ENCODE results near the gene ASTN1. TPM values are rescaled to one million over a fixed set of nuclear protein-coding genes. Genes with fewer than 3 reads are reported as not detected.

ASTN1 gene
- total RNA-seq, 1 experiment from 2014 or later = not detected

DNA sequence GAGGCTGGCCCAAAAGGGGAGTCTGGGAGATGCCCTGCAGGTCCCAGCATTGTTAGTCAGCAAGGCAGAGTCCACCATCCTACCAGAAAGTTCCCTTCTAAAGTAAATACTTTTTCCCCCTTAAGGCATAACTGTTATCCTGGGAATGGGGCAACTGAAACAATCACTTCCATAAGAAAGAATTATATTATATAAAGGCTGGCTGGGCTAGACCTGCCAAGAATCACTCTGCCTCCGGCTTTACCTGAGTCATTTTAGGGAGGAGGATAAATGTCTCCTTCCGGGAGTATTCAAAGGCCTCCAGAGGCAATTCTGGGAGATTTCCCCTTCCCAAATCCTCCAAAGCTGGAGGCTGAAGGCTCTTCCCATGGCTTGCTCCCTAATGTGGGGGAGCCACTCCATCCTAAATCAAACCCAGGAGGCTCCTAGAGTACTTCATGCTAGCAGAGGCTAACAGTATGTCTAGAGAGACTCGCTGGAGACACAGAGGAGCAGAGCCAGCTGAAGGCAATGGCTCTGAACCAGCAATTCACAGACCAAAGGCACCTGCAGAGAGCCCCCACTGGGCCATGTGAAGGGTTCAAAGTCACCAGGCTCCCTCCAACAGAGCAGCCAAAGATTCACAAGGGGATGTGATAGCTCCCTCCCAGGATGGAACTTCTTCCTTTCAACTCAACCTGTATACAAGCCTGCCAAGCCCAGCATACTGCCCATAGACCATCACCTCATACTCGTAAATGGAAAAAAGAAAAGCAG lies 116.0 kb downstream of the ASTN1 start:
- no peaks in the 10 kb centered on the region for H3K9me2 ChIP-seq (replicated peaks; ENCODE audit: low read length)
- H3K36me3 ChIP-seq (ENCODE audit: low read depth, low read length) = no peaks in the 10 kb centered on the region
- H3K4me2 ChIP-seq (ENCODE audit: low read length) = no peak overlapping the region
- ChIA-PET CTCF (no interaction called here), POLR2A (ENCODE audit: unreplicated experiment) (no interaction called here)
- ATAC-seq (peak; percentile 27), DNase-seq (peak; percentile 69)
- H3K27ac ChIP-seq (ENCODE audit: low read length) = peak overlapping the region; percentile 67
- intact Hi-C loops (cut with micrococcal nuclease) = no loop called here
- peaks cover 14% of the 10 kb centered on the region; the same call in 1 of the 2 replicates for H3K4me1 ChIP-seq (ENCODE audit: insufficient read depth, low read length)
- H2AFZ ChIP-seq (ENCODE audit: low read length) = 0 out of 2 replicates have a peak overlapping the region, but pooled peaks have one; percentile 19
- H3K79me2 ChIP-seq (ENCODE audit: low read length) = no peaks in the 10 kb centered on the region
- no TSS peak for BruUV-seq (replicated peaks)
- no peak for TF ChIP-seq CTCF (conservative IDR thresholded peaks at IDR 0.05; ENCODE audit: low read depth, low read length)
- no peak for TF ChIP-seq EZH2phosphoT487 (IDR thresholded peaks at IDR 0.05; ENCODE audit: borderline replicate concordance, low read length)
- TF ChIP-seq EZH2 (IDR thresholded peaks at IDR 0.05; ENCODE audit: low read length, unreplicated experiment) = no peak
- no peak overlapping the region for H3K9ac ChIP-seq (ENCODE audit: low read length)
- H3K9me3 ChIP-seq (ENCODE audit: low read length) = no peaks in the 10 kb centered on the region
- H3K4me3 ChIP-seq (ENCODE audit: low read length) = no peak overlapping the region
- no peaks in the 10 kb centered on the region for H3F3A ChIP-seq (ENCODE audit: low read length, unreplicated experiment)
- no peaks in the 10 kb centered on the region for H4K20me1 ChIP-seq (ENCODE audit: low read length)
- no peaks in the 10 kb centered on the region for H3K27me3 ChIP-seq (ENCODE audit: low read length)

- H3K27me3 ChIP-seq (ENCODE audit: low read length) = no peaks in the 10 kb centered on the region
- H2AFZ ChIP-seq (ENCODE audit: low read length) = no peak overlapping the region
- intact Hi-C loops (cut with micrococcal nuclease) = no loop called here
- peaks cover 14% of the 10 kb centered on the region; the same call in 1 of the 2 replicates for H3K4me1 ChIP-seq (ENCODE audit: insufficient read depth, low read length)
- no TSS peak for BruUV-seq (replicated peaks)
- no peak overlapping the region for H3K9ac ChIP-seq (ENCODE audit: low read length)
- no peak for DNase-seq
- H3F3A ChIP-seq (ENCODE audit: low read length, unreplicated experiment) = no peaks in the 10 kb centered on the region
- POLR2A ChIA-PET (ENCODE audit: unreplicated experiment) = no interaction called here
- TF ChIP-seq CTCF (conservative IDR thresholded peaks at IDR 0.05; ENCODE audit: low read depth, low read length) (no peak), EZH2 (IDR thresholded peaks at IDR 0.05; ENCODE audit: low read length, unreplicated experiment) (no peak), EZH2phosphoT487 (IDR thresholded peaks at IDR 0.05; ENCODE audit: borderline replicate concordance, low read length) (no peak)
- no peaks in the 10 kb centered on the region for H4K20me1 ChIP-seq (ENCODE audit: low read length)
- H3K27ac ChIP-seq (ENCODE audit: low read length) = no peak overlapping the region
- H3K9me2 ChIP-seq (replicated peaks; ENCODE audit: low read length) = no peaks in the 10 kb centered on the region
- no peak overlapping the region for H3K4me3 ChIP-seq (ENCODE audit: low read length)
- no peak overlapping the region for H3K4me2 ChIP-seq (ENCODE audit: low read length)
- no peaks in the 10 kb centered on the region for H3K79me2 ChIP-seq (ENCODE audit: low read length)
- H3K9me3 ChIP-seq (ENCODE audit: low read length) = no peaks in the 10 kb centered on the region
- ATAC-seq = no peak
- H3K36me3 ChIP-seq (ENCODE audit: low read depth, low read length) = no peaks in the 10 kb centered on the region
- CTCF ChIA-PET = no interaction called here
These were observed 119.4 kb downstream of the ASTN1 start for GRCh38 chr1:177045151-177045550.

- intact Hi-C loops (cut with micrococcal nuclease) = no loop called here
- H3K27me3 ChIP-seq (ENCODE audit: low read length) = no peaks in the 10 kb centered on the region
- ATAC-seq (no peak), DNase-seq (no peak)
- TF ChIP-seq EZH2 (IDR thresholded peaks at IDR 0.05; ENCODE audit: low read length, unreplicated experiment) (no peak), EZH2phosphoT487 (IDR thresholded peaks at IDR 0.05; ENCODE audit: borderline replicate concordance, low read length) (no peak), CTCF (conservative IDR thresholded peaks at IDR 0.05; ENCODE audit: low read depth, low read length) (no peak)
- ChIA-PET CTCF (no interaction called here), POLR2A (ENCODE audit: unreplicated experiment) (no interaction called here)
- no peak overlapping the region for H3K4me2 ChIP-seq (ENCODE audit: low read length)
- no peaks in the 10 kb centered on the region for H4K20me1 ChIP-seq (ENCODE audit: low read length)
- H2AFZ ChIP-seq (ENCODE audit: low read length) = no peak overlapping the region
- no peak overlapping the region for H3K9ac ChIP-seq (ENCODE audit: low read length)
- no peak overlapping the region for H3K4me3 ChIP-seq (ENCODE audit: low read length)
- no peaks in the 10 kb centered on the region for H3K9me3 ChIP-seq (ENCODE audit: low read length)
- H3K9me2 ChIP-seq (replicated peaks; ENCODE audit: low read length) = no peaks in the 10 kb centered on the region
- no peaks in the 10 kb centered on the region for H3K36me3 ChIP-seq (ENCODE audit: low read depth, low read length)
- no peaks in the 10 kb centered on the region for H3F3A ChIP-seq (ENCODE audit: low read length, unreplicated experiment)
- no peak overlapping the region for H3K27ac ChIP-seq (ENCODE audit: low read length)
- H3K4me1 ChIP-seq (ENCODE audit: insufficient read depth, low read length) = peaks cover 14% of the 10 kb centered on the region; the same call in 1 of the 2 replicates
- no TSS peak for BruUV-seq (replicated peaks)
- H3K79me2 ChIP-seq (ENCODE audit: low read length) = no peaks in the 10 kb centered on the region
These were observed 120.1 kb downstream of the ASTN1 start for GRCh38 chr1:177044390-177044789.
